ENCODE measurements around the gene NRL.
"Not testable (repeated sequence)": the region's sequence is repeated elsewhere in the genome, so short reads cannot be mapped to it uniquely, and the experiment has no call there.

DNA sequence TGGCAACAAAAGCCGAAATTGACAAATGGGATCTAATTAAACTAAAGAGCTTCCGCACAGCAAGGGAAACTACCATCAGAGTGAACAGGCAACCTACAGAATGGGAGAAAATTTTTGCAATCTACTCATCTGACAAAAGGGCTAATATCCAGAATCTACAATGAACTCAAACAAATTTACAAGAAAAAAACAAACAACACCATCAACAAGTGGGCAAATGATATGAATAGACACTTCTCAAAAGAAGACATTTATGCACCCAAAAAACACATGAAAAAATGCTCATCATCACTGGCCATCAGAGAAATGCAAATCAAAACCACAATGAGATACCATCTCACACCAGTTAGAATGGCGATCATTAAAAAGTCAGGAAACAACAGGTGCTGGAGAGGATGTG lies 85.1 kb downstream of the NRL start:
- not testable (repeated sequence) for TF ChIP-seq POLR2A (IDR thresholded peaks at IDR 0.05)
- TF ChIP-seq, protein P1, sequence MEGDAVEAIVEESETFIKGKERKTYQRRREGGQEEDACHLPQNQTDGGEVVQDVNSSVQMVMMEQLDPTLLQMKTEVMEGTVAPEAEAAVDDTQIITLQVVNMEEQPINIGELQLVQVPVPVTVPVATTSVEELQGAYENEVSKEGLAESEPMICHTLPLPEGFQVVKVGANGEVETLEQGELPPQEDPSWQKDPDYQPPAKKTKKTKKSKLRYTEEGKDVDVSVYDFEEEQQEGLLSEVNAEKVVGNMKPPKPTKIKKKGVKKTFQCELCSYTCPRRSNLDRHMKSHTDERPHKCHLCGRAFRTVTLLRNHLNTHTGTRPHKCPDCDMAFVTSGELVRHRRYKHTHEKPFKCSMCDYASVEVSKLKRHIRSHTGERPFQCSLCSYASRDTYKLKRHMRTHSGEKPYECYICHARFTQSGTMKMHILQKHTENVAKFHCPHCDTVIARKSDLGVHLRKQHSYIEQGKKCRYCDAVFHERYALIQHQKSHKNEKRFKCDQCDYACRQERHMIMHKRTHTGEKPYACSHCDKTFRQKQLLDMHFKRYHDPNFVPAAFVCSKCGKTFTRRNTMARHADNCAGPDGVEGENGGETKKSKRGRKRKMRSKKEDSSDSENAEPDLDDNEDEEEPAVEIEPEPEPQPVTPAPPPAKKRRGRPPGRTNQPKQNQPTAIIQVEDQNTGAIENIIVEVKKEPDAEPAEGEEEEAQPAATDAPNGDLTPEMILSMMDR (IDR thresholded peaks at IDR 0.05) = not testable (repeated sequence)
